ENCODE measurements around the gene TEX101.
"Not testable (repeated sequence)": the region's sequence is repeated elsewhere in the genome, so short reads cannot be mapped to it uniquely, and the experiment has no call there.

TEX101 gene, protein sequence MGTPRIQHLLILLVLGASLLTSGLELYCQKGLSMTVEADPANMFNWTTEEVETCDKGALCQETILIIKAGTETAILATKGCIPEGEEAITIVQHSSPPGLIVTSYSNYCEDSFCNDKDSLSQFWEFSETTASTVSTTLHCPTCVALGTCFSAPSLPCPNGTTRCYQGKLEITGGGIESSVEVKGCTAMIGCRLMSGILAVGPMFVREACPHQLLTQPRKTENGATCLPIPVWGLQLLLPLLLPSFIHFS

DNA sequence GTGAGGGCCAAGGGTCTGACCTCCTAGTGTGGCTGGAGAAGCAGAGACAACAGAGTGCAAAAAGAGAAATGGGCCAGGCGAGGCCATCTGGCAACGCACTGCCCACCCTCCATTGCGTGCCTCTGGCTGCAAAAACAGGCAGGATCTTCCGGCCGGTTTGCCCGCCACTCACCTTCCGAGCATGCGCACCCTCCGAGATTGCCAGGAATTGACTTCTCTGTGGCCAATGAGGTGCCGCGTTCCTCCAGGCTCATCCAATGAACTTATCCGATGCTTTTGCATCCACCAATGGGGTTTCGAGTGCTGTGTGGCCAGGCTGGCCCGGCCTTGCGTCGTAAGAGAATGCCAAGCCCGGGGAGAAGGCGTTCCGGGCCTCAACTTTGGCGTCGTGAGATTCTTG, at the start of gene TEX101:
Gene TEX101 (plus strand): TSS at position 337 of the 400 bp plus-strand sequence. CDS start 1,030 bp downstream, outside the sequence.
- ChIA-PET CTCF (no interaction called here), POLR2A (no interaction called here)
- TF ChIP-seq FOXK2 (IDR thresholded peaks at IDR 0.05) (no peak), BHLHE40 (IDR thresholded peaks at IDR 0.05; ENCODE audit: borderline replicate concordance) (no peak), ZNF384 (IDR thresholded peaks at IDR 0.05) (no peak), LEF1 (IDR thresholded peaks at IDR 0.05; ENCODE audit: borderline replicate concordance) (no peak), ELF4 (IDR thresholded peaks at IDR 0.05) (no peak), CTBP1 (IDR thresholded peaks at IDR 0.05; ENCODE audit: borderline replicate concordance) (no peak), L3MBTL2 (conservative IDR thresholded peaks at IDR 0.05) (no peak), FOXA1 (IDR thresholded peaks at IDR 0.05) (no peak), SUZ12 (IDR thresholded peaks at IDR 0.05) (no peak), FOXM1 (IDR thresholded peaks at IDR 0.05; ENCODE audit: borderline replicate concordance) (no peak), HDGF (IDR thresholded peaks at IDR 0.05; ENCODE audit: borderline replicate concordance) (no peak)
- TF ChIP-seq, protein P1, sequence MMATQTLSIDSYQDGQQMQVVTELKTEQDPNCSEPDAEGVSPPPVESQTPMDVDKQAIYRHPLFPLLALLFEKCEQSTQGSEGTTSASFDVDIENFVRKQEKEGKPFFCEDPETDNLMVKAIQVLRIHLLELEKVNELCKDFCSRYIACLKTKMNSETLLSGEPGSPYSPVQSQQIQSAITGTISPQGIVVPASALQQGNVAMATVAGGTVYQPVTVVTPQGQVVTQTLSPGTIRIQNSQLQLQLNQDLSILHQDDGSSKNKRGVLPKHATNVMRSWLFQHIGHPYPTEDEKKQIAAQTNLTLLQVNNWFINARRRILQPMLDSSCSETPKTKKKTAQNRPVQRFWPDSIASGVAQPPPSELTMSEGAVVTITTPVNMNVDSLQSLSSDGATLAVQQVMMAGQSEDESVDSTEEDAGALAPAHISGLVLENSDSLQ (IDR thresholded peaks at IDR 0.05): no peak
- DNase-seq (ENCODE audit: extremely low spot score): no peak

DNA sequence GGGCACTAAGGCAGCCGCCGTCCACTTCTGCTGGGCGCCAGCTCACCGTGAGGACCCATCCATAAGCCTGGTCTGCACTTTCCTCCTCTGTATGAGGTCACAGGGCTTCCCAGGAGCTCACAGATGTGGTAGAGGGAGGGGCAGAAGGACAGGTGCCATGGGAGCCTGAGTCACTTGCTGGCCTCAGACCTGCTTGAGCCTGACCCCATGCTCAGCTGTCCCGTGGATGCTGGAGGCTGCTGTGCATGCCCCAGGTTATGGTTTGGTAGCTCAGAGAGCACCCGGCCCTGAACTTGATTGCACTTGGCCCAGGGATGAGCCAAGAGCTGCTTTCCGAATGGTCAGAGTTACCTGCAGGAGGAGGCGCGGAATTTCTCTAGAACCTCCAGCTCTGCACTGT, 49.0 kb upstream of the TEX101 start:
- DNase-seq (ENCODE audit: extremely low spot score); POLR2A ChIA-PET; CTCF ChIA-PET: not testable (repeated sequence)

DNA sequence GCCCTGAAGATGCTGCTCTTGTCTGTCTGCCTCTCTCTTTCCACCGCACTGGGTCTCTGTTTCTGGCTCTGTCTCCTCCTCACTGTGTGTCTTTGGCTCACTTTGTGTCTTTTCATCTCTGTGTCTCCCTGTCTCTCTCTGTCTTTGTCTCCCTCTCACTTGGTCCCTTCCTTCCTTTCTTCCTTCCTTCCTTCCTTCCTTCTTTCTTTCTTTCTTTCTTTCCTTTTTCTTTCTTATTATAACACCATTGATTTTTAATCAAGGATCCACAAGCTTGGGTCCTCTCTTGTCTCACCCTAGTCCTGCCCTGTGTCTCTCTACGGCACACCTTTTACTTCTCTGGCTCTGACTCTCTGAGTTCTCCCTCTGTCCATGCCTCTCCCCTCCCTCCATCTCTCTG, 46.9 kb upstream of the TEX101 start:
- CTCF ChIA-PET: interaction anchor here (0.6 kb wide), 1 partner anchor 34 kb away, joined by 4 read pairs; no protein-coding TSS in a partner anchor
- no peak for DNase-seq (ENCODE audit: extremely low spot score)
- no peak for TF ChIP-seq ARNT (IDR thresholded peaks at IDR 0.05)
- TF ChIP-seq ZNF384 (IDR thresholded peaks at IDR 0.05): no peak
- no peak for TF ChIP-seq SUZ12 (IDR thresholded peaks at IDR 0.05)
- no peak for TF ChIP-seq FOXA1 (IDR thresholded peaks at IDR 0.05)
- TF ChIP-seq ELF4 (IDR thresholded peaks at IDR 0.05): no peak
- no peak for TF ChIP-seq TARDBP (IDR thresholded peaks at IDR 0.05)
- no peak for TF ChIP-seq SP1 (IDR thresholded peaks at IDR 0.05)
- no peak for TF ChIP-seq CTBP1 (IDR thresholded peaks at IDR 0.05; ENCODE audit: borderline replicate concordance)
- TF ChIP-seq L3MBTL2 (conservative IDR thresholded peaks at IDR 0.05): no peak
- TF ChIP-seq, protein P1 (IDR thresholded peaks at IDR 0.05): no peak
- no peak for TF ChIP-seq LEF1 (IDR thresholded peaks at IDR 0.05; ENCODE audit: borderline replicate concordance)
- no peak for TF ChIP-seq FOXK2 (IDR thresholded peaks at IDR 0.05)
- POLR2A ChIA-PET: no interaction called here

DNA sequence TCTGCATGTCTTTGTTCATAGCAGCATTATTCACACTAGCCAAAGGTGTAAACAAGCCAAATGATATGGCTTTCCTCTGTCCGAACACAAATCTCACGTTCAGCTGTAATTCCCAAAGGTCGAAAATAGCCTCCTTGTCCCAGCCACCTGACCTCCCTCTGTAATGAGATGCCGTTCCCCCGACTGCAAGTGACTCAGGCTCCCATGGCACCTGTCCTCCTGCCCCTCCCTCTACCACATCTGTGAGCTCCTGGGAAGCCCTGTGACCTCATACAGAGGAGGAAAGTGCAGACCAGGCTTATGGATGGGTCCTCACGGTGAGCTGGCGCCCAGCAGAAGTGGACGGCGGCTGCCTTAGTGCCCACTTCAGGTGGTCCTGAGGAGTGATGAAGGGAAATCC, 45.8 kb upstream of the TEX101 start:
- POLR2A ChIA-PET; DNase-seq (ENCODE audit: extremely low spot score); CTCF ChIA-PET: not testable (repeated sequence)

DNA sequence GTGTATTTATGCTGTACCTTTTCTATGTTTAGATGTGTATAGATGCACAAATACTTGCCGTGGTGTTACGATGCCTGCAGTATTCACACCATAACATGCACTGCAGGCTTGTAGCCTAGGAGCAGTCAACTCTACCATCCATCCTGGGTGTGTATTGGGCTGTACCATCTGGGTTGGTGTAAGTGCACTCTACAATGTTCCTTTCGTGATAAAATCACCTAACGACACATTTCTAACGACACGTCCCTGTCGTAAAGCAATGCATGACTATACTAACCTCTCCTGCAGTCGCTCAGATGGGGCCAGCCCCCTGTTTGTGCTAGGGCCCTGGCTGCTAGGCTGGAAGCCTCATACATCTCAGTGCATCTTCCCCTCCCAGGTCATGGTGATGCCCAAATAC, 42.8 kb upstream of the TEX101 start:
- TF ChIP-seq ELF4 (IDR thresholded peaks at IDR 0.05) (no peak), FOXA1 (IDR thresholded peaks at IDR 0.05) (no peak), FOXM1 (IDR thresholded peaks at IDR 0.05; ENCODE audit: borderline replicate concordance) (no peak), NFRKB (IDR thresholded peaks at IDR 0.05) (no peak), HDGF (IDR thresholded peaks at IDR 0.05; ENCODE audit: borderline replicate concordance) (no peak), L3MBTL2 (conservative IDR thresholded peaks at IDR 0.05) (no peak), LEF1 (IDR thresholded peaks at IDR 0.05; ENCODE audit: borderline replicate concordance) (no peak), SUZ12 (IDR thresholded peaks at IDR 0.05) (no peak)
- TF ChIP-seq, protein P1 (IDR thresholded peaks at IDR 0.05): no peak
- ChIA-PET POLR2A (no interaction called here), CTCF (no interaction called here)
- no peak for DNase-seq (ENCODE audit: extremely low spot score)

DNA sequence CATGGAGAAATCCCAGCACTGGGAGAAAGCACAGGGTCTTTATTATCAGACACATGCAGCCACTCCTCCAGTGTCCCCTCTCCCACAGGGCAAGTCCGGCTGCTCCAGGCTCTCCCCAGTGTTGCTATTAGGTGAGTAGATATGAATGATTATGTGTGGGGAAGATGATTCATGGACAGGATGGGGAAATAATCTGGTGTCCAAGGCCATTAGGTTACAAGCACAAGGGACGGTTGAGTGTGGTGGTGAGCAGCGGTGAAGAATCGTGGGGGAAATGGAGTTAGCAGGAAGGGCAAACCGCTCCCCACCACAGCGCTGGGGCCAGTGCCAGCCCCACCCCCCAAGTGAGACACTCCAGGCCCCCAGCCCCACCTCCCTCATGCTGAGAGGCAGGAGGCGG, 42.2 kb upstream of the TEX101 start:
- ChIA-PET CTCF (no interaction called here), POLR2A (no interaction called here)
- TF ChIP-seq SUZ12 (IDR thresholded peaks at IDR 0.05) (no peak), SP1 (IDR thresholded peaks at IDR 0.05) (no peak), ZNF384 (IDR thresholded peaks at IDR 0.05) (no peak), CTBP1 (IDR thresholded peaks at IDR 0.05; ENCODE audit: borderline replicate concordance) (no peak), BHLHE40 (IDR thresholded peaks at IDR 0.05; ENCODE audit: borderline replicate concordance) (no peak), TARDBP (IDR thresholded peaks at IDR 0.05) (no peak), FOXM1 (IDR thresholded peaks at IDR 0.05; ENCODE audit: borderline replicate concordance) (no peak), FOXK2 (IDR thresholded peaks at IDR 0.05) (no peak), FOXA1 (IDR thresholded peaks at IDR 0.05) (no peak), NFRKB (IDR thresholded peaks at IDR 0.05) (no peak), LEF1 (IDR thresholded peaks at IDR 0.05; ENCODE audit: borderline replicate concordance) (no peak), ELF4 (IDR thresholded peaks at IDR 0.05) (no peak), ARNT (IDR thresholded peaks at IDR 0.05) (no peak)
- no peak for DNase-seq (ENCODE audit: extremely low spot score)

DNA sequence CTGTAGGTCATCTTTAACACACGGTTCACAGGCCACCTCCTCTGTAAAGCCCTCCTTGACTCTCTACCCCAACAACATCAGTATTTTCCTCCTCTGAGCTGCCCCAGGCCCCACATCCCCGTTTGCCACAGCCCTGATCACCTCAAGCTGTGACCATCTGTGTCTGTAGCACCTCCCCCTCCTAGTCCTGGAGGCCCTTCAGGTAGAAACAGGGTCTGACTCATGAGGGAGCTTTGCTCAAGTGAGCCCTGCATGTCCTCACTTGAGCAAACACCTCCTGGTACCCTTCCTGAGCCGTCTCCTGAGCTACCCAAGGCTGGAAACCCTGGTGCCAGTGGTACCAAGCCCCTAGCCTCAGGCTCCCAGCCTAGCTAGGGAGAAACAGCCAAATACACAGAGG, 37.1 kb upstream of the TEX101 start:
- DNase-seq (ENCODE audit: extremely low spot score); CTCF ChIA-PET; POLR2A ChIA-PET: not testable (repeated sequence)
